HepG2 (cell line): ENCODE results near the gene CPT1B. TPM values are rescaled to one million over a fixed set of nuclear protein-coding genes. Genes with fewer than 3 reads are reported as not detected.

Source experiments
- CHCHD3 ChIP-seq: sonication (generic); formaldehyde crosslinking; IDR thresholded peaks from 2 replicates; pipeline ENCODE4 v1.8.0; 2022; ENCODE audit warnings: mild to moderate bottlenecking, missing genetic modification reagents, moderate library complexity
- CHD2 ChIP-seq: IDR thresholded peaks from 2 replicates; pipeline ENCODE4 v1.6.1; 2011; ENCODE audit warnings: low read depth, low read length, improper control_type of control experiment
- GATA4 ChIP-seq: sonication (generic); IDR thresholded peaks from 2 replicates; pipeline ENCODE4 v1.6.1; 2016; ENCODE audit warnings: antibody characterized with exemption, low read depth, borderline replicate concordance
- HNF4A ChIP-seq: sonication (generic); formaldehyde crosslinking; IDR thresholded peaks from 2 replicates; pipeline ENCODE4 v1.4.0; 2020; ENCODE audit warnings: missing genetic modification reagents
- JUNB ChIP-seq: sonication (generic); formaldehyde crosslinking; IDR thresholded peaks from 2 replicates; pipeline ENCODE4 v1.8.0; 2022; ENCODE audit warnings: missing genetic modification reagents, mild to moderate bottlenecking, borderline replicate concordance
- SAFB2 ChIP-seq: sonication (generic); formaldehyde crosslinking; IDR thresholded peaks from 2 replicates; pipeline ENCODE4 v1.5.1; 2020; ENCODE audit warnings: missing genetic modification reagents, low read depth, mild to moderate bottlenecking, borderline replicate concordance
- SP2 ChIP-seq: sonication (generic); formaldehyde crosslinking; IDR thresholded peaks from 2 replicates; pipeline ENCODE4 v1.5.1; 2020; ENCODE audit warnings: mild to moderate bottlenecking, missing genetic modification reagents
- SP5 ChIP-seq: IDR thresholded peaks from 2 replicates; pipeline ENCODE4 v1.6.1; 2016; ENCODE audit warnings: low read depth, borderline replicate concordance
- TGIF2 ChIP-seq: IDR thresholded peaks from 2 replicates; pipeline ENCODE4 v1.6.1; 2016; ENCODE audit warnings: control low read depth, missing compliant biosample characterization
- ZNF180 ChIP-seq: sonication (generic); formaldehyde crosslinking; IDR thresholded peaks from 2 replicates; pipeline ENCODE4 v1.4.0; 2020; ENCODE audit warnings: low read depth, missing genetic modification reagents, borderline replicate concordance
- ZNF816 ChIP-seq: sonication (generic); formaldehyde crosslinking; IDR thresholded peaks from 2 replicates; pipeline ENCODE4 v1.8.0; 2022; ENCODE audit warnings: missing genetic modification reagents, mild to moderate bottlenecking, borderline replicate concordance
- polyA plus RNA-seq, 8 experiments: library from polyadenylated mRNA; depleted of rRNA in 3 of 8; stranded (reverse) in 7 of 8; unstranded in 1 of 8; fragments of >200 nt; fragmentation: Illumina TruSeq in 4 of 8; extraction: Trizol in 4 of 8; gene quantifications; 2 replicates each; pipeline versions ENCODE4 v1.2.1 to v1.2.3, GENCODE V29; 2011 to 2016; ENCODE audit warnings: low read depth in 4 of 8, missing spikeins in 1 of 8, mixed read lengths in 1 of 8; ENCODE audit not compliant: insufficient read depth in 1 of 8
- total RNA-seq, 5 experiments: library from RNA; depleted of rRNA; stranded (reverse); fragments of >200 nt; fragmentation: Illumina TruSeq; extraction: Trizol; gene quantifications; 2 replicates each; pipeline ENCODE4 v1.2.3, GENCODE V29; 2016; ENCODE audit warnings: low read depth in 1 of 5
- TF ChIP-seq, protein P1 (sequence below): sonication (generic); formaldehyde crosslinking; IDR thresholded peaks from 2 replicates; pipeline ENCODE4 v1.8.0; 2022; ENCODE audit warnings: mild to moderate bottlenecking, missing genetic modification reagents, moderate library complexity
- TF ChIP-seq, protein P2 (sequence below): IDR thresholded peaks from 2 replicates; pipeline ENCODE4 v1.6.1; 2016; ENCODE audit warnings: mild to moderate bottlenecking, missing biosample characterization, missing genetic modification reagents
- TF ChIP-seq, protein P3 (sequence below): sonication (generic); formaldehyde crosslinking; IDR thresholded peaks from 2 replicates; pipeline ENCODE4 v1.4.0; 2020; ENCODE audit warnings: missing genetic modification reagents
- TF ChIP-seq, protein P4 (sequence below): sonication (generic); formaldehyde crosslinking; IDR thresholded peaks from 2 replicates; pipeline ENCODE4 v1.9.0; 2022; ENCODE audit warnings: missing genetic modification reagents, mild to moderate bottlenecking, borderline replicate concordance
- TF ChIP-seq, protein P5 (sequence below): sonication (generic); formaldehyde crosslinking; IDR thresholded peaks from 2 replicates; pipeline ENCODE4 v1.9.0; 2021; ENCODE audit warnings: missing genetic modification reagents, borderline replicate concordance

The CPT1B gene
- total and polyA plus RNA-seq, 2 of the 13 experiments (the other 11 are each of a cell fraction or from before 2014, with no cell fraction given) = 9.2 to 19.5 TPM

DNA sequence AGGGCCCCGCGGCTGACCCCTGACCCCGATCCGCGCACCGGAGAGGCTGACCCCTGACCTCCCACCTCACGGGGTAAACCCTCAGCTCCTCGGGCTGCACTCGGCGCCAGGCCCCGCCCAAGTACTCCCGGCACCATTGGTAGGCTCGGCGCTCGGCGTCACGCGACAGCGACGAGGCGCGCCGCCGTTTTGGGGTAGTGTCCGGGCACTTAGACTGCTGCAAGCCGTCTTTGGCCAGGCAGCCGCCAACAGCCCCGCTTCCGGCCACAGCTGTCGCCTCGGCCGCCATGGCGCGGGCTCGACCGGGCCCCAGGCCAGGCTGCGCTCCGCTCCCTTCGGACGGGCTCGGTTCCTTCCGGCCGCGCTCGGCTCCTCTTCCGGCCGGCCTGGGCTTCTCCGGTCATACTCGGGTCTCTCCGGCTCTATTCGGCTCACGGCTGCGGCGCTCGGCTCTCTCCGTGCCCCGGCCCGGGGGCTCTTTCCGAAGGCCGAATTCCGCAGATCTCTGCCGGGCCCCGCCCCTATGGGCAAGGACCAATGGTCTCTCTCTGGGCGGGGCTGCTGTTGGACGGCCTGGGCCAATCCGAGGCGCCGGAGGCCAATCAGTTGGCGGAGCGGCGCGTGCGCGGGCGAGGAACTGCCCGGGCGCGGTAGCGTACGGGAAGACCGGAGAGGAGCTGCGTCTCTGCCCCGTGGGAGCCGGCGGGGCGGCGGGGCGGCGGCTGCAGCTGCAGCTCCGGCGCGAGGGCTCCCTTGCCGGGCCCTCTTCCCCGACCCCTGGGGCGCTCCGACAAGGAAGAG, 4.5 kb upstream of the CPT1B start, which contains the start of gene CHKB (continued):
- TF ChIP-seq, protein P1, sequence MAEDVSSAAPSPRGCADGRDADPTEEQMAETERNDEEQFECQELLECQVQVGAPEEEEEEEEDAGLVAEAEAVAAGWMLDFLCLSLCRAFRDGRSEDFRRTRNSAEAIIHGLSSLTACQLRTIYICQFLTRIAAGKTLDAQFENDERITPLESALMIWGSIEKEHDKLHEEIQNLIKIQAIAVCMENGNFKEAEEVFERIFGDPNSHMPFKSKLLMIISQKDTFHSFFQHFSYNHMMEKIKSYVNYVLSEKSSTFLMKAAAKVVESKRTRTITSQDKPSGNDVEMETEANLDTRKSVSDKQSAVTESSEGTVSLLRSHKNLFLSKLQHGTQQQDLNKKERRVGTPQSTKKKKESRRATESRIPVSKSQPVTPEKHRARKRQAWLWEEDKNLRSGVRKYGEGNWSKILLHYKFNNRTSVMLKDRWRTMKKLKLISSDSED (CRISPR knock-in tag) = no peak
- TF ChIP-seq, protein P2, sequence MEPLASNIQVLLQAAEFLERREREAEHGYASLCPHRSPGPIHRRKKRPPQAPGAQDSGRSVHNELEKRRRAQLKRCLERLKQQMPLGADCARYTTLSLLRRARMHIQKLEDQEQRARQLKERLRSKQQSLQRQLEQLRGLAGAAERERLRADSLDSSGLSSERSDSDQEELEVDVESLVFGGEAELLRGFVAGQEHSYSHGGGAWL (CRISPR knock-in tag) = peak; percentile 37; the same call in 1 of the 2 replicates
- peak; percentile 71; the same call in 1 of the 2 replicates for TF ChIP-seq GATA4
- no peak for TF ChIP-seq CHCHD3 (CRISPR knock-in tag)
- peak; percentile 57 for TF ChIP-seq SP5
- no peak for TF ChIP-seq JUNB (CRISPR knock-in tag)
- peak; percentile 77 for TF ChIP-seq SP2 (CRISPR knock-in tag)
- no peak for TF ChIP-seq TGIF2 (CRISPR knock-in tag)
- TF ChIP-seq HNF4A (CRISPR knock-in tag) = no peak
- TF ChIP-seq, protein P3, sequence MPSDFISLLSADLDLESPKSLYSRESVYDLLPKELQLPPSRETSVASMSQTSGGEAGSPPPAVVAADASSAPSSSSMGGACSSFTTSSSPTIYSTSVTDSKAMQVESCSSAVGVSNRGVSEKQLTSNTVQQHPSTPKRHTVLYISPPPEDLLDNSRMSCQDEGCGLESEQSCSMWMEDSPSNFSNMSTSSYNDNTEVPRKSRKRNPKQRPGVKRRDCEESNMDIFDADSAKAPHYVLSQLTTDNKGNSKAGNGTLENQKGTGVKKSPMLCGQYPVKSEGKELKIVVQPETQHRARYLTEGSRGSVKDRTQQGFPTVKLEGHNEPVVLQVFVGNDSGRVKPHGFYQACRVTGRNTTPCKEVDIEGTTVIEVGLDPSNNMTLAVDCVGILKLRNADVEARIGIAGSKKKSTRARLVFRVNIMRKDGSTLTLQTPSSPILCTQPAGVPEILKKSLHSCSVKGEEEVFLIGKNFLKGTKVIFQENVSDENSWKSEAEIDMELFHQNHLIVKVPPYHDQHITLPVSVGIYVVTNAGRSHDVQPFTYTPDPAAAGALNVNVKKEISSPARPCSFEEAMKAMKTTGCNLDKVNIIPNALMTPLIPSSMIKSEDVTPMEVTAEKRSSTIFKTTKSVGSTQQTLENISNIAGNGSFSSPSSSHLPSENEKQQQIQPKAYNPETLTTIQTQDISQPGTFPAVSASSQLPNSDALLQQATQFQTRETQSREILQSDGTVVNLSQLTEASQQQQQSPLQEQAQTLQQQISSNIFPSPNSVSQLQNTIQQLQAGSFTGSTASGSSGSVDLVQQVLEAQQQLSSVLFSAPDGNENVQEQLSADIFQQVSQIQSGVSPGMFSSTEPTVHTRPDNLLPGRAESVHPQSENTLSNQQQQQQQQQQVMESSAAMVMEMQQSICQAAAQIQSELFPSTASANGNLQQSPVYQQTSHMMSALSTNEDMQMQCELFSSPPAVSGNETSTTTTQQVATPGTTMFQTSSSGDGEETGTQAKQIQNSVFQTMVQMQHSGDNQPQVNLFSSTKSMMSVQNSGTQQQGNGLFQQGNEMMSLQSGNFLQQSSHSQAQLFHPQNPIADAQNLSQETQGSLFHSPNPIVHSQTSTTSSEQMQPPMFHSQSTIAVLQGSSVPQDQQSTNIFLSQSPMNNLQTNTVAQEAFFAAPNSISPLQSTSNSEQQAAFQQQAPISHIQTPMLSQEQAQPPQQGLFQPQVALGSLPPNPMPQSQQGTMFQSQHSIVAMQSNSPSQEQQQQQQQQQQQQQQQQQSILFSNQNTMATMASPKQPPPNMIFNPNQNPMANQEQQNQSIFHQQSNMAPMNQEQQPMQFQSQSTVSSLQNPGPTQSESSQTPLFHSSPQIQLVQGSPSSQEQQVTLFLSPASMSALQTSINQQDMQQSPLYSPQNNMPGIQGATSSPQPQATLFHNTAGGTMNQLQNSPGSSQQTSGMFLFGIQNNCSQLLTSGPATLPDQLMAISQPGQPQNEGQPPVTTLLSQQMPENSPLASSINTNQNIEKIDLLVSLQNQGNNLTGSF (CRISPR knock-in tag) = peak; percentile 89
- TF ChIP-seq, protein P4, sequence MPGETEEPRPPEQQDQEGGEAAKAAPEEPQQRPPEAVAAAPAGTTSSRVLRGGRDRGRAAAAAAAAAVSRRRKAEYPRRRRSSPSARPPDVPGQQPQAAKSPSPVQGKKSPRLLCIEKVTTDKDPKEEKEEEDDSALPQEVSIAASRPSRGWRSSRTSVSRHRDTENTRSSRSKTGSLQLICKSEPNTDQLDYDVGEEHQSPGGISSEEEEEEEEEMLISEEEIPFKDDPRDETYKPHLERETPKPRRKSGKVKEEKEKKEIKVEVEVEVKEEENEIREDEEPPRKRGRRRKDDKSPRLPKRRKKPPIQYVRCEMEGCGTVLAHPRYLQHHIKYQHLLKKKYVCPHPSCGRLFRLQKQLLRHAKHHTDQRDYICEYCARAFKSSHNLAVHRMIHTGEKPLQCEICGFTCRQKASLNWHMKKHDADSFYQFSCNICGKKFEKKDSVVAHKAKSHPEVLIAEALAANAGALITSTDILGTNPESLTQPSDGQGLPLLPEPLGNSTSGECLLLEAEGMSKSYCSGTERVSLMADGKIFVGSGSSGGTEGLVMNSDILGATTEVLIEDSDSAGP (CRISPR knock-in tag) = peak; percentile 69; the same call in 1 of the 2 replicates
- peak; percentile 68; the same call in 1 of the 2 replicates for TF ChIP-seq ZNF816 (CRISPR knock-in tag)
- TF ChIP-seq SAFB2 (CRISPR knock-in tag) = peak; percentile 95
- no peak for TF ChIP-seq CHD2
- TF ChIP-seq ZNF180 (CRISPR knock-in tag) = no peak
- TF ChIP-seq, protein P5, sequence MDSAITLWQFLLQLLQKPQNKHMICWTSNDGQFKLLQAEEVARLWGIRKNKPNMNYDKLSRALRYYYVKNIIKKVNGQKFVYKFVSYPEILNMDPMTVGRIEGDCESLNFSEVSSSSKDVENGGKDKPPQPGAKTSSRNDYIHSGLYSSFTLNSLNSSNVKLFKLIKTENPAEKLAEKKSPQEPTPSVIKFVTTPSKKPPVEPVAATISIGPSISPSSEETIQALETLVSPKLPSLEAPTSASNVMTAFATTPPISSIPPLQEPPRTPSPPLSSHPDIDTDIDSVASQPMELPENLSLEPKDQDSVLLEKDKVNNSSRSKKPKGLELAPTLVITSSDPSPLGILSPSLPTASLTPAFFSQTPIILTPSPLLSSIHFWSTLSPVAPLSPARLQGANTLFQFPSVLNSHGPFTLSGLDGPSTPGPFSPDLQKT = peak; percentile 88; the same call in 1 of the 2 replicates
